ENCODE measurements around the gene CDH13. TPM values are rescaled to one million over a fixed set of nuclear protein-coding genes. Genes with fewer than 3 reads are reported as not detected.

CDH13 gene
- total RNA-seq, 3 donors from 2014 or later = 4.9 to 11.2 (median 9.8) TPM

- Histone ChIP-seq H3K9me3 (no peaks in the 10 kb centered on the region), H3K36me3 (ENCODE audit: low read depth) (no peaks in the 10 kb centered on the region), H3K4me3 (no peak overlapping the region), H3K4me1 (ENCODE audit: low read depth) (peaks cover 7% of the 10 kb centered on the region)
- intact Hi-C loops (cut with DNase I, micrococcal nuclease) = no loop called here
- TF ChIP-seq CTCF (IDR thresholded peaks at IDR 0.05) = no peak
- DNase-seq (no peak), ATAC-seq (no peak)
Measured at GRCh38 chr16:82859662-82860061, 232.9 kb downstream of the CDH13 start.

GRCh38 chr16:82860071-82860470 lies 233.3 kb downstream of the CDH13 start:
- TF ChIP-seq CTCF (IDR thresholded peaks at IDR 0.05) = no peak
- intact Hi-C loops (cut with DNase I, micrococcal nuclease) = no loop called here

GRCh38 chr16:82862057-82862456 lies 235.3 kb downstream of the CDH13 start:
- intact Hi-C loops (cut with DNase I, micrococcal nuclease) = no loop called here
- no peaks in the 10 kb centered on the region for H3K36me3 ChIP-seq (ENCODE audit: low read depth)
- H3K9me3 ChIP-seq = peaks cover 6% of the 10 kb centered on the region
- H3K4me1 ChIP-seq (ENCODE audit: low read depth) = peaks cover 7% of the 10 kb centered on the region
- no peak for ATAC-seq
- TF ChIP-seq CTCF (IDR thresholded peaks at IDR 0.05) = no peak
- H3K4me3 ChIP-seq = no peak overlapping the region
- DNase-seq = no peak

More at GRCh38 chr16:82860071-82860470, 233.3 kb downstream of the CDH13 start:
- Histone ChIP-seq H3K4me3 (no peak overlapping the region), H3K36me3 (ENCODE audit: low read depth) (no peaks in the 10 kb centered on the region), H3K9me3 (peaks cover under 1% of the 10 kb centered on the region), H3K4me1 (ENCODE audit: low read depth) (peaks cover 7% of the 10 kb centered on the region)
- DNase-seq (no peak), ATAC-seq (no peak)

GRCh38 chr16:82864332-82865040 lies 237.7 kb downstream of the CDH13 start:
- H3K4me1 ChIP-seq (ENCODE audit: low read depth) = peaks cover 7% of the 10 kb centered on the region
- H3K9me3 ChIP-seq = peaks cover 6% of the 10 kb centered on the region
- intact Hi-C loops (cut with DNase I, micrococcal nuclease) = no loop called here
- H3K36me3 ChIP-seq (ENCODE audit: low read depth) = no peaks in the 10 kb centered on the region
- ATAC-seq (peak; percentile 95), DNase-seq (peak in 1 of 3 donors; percentile 64)
- no peak for TF ChIP-seq CTCF (IDR thresholded peaks at IDR 0.05)
- H3K4me3 ChIP-seq = no peak overlapping the region

GRCh38 chr16:82865412-82865811 lies 238.6 kb downstream of the CDH13 start:
- Histone ChIP-seq H3K4me3 (no peak overlapping the region), H3K9me3 (peaks cover 6% of the 10 kb centered on the region), H3K4me1 (ENCODE audit: low read depth) (peaks cover 7% of the 10 kb centered on the region), H3K36me3 (ENCODE audit: low read depth) (no peaks in the 10 kb centered on the region)
- no peak for TF ChIP-seq CTCF (IDR thresholded peaks at IDR 0.05)
- intact Hi-C loops (cut with DNase I, micrococcal nuclease) = no loop called here
- DNase-seq (no peak), ATAC-seq (no peak)

Data from mucosa of descending colon (tissue), 3 donors.